ENCODE data around the gene LMAN1. TPM values are rescaled to one million over a fixed set of nuclear protein-coding genes. Genes with fewer than 3 reads are reported as not detected.

The LMAN1 gene
- total RNA-seq, 1 donor from 2014 or later, result 141 TPM

GRCh38 chr18:59353079-59353680 is 5.9 kb downstream of the LMAN1 start:
- H3K36me3 Mint-ChIP-seq (ENCODE audit: low read depth), result peaks cover 78% of the 10 kb centered on the region
- no peaks in the 10 kb centered on the region for H3K9me3 Mint-ChIP-seq
- DNase-seq (ENCODE audit: low spot score), result no peak
- H3K4me1 Mint-ChIP-seq (ENCODE audit: low read depth), result peaks cover 43% of the 10 kb centered on the region
- intact Hi-C loops (cut with micrococcal nuclease), result no loop called here
- no peak overlapping the region for H3K4me3 Mint-ChIP-seq (ENCODE audit: low read depth)
- H3K27ac Mint-ChIP-seq, result peak overlapping the region; percentile 43
- H3K27me3 Mint-ChIP-seq (ENCODE audit: low read depth), result no peaks in the 10 kb centered on the region

GRCh38 chr18:59352250-59352855 is 6.7 kb downstream of the LMAN1 start:
- Mint-ChIP-seq H3K36me3 (ENCODE audit: low read depth) (peaks cover 84% of the 10 kb centered on the region), H3K27me3 (ENCODE audit: low read depth) (no peaks in the 10 kb centered on the region), H3K4me1 (ENCODE audit: low read depth) (peaks cover 37% of the 10 kb centered on the region), H3K9me3 (no peaks in the 10 kb centered on the region), H3K27ac (peak overlapping the region; percentile 22), H3K4me3 (ENCODE audit: low read depth) (no peak overlapping the region)
- intact Hi-C loops (cut with micrococcal nuclease), result no loop called here
- DNase-seq (ENCODE audit: low spot score), result no peak

DNA sequence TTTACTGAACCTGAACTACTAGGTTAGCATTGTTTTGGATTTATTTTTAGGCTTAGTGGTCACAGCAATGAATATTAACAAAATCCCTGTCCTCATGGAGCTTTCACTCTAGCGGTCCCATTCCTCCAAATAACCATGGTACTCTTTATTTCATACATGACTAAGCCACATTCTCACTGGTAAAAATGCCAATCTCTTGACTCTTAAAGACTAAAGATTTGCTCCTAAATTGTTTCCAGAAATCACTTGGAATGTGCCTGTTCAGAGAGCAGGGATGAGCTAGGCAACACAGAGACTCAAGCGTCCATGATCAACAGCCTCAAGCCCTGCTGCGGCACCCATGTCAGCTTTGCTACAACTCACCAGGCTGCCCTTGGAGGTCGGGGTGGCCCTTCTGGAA is 13.5 kb downstream of the LMAN1 start:
- intact Hi-C loops (cut with micrococcal nuclease), result no loop called here
- Mint-ChIP-seq H3K27ac (no peak overlapping the region), H3K4me3 (ENCODE audit: low read depth) (no peak overlapping the region), H3K4me1 (ENCODE audit: low read depth) (peaks cover 45% of the 10 kb centered on the region), H3K36me3 (ENCODE audit: low read depth) (peaks cover 90% of the 10 kb centered on the region), H3K27me3 (ENCODE audit: low read depth) (no peaks in the 10 kb centered on the region), H3K9me3 (peaks cover 23% of the 10 kb centered on the region)
- DNase-seq (ENCODE audit: low spot score), result no peak

GRCh38 chr18:59344996-59345395 is 14.1 kb downstream of the LMAN1 start:
- Mint-ChIP-seq H3K4me3 (ENCODE audit: low read depth) (no peak overlapping the region), H3K27me3 (ENCODE audit: low read depth) (no peaks in the 10 kb centered on the region), H3K36me3 (ENCODE audit: low read depth) (peaks cover 93% of the 10 kb centered on the region), H3K27ac (no peak overlapping the region), H3K9me3 (peaks cover 23% of the 10 kb centered on the region), H3K4me1 (ENCODE audit: low read depth) (peaks cover 46% of the 10 kb centered on the region)
- DNase-seq (ENCODE audit: low spot score), result no peak
- intact Hi-C loops (cut with micrococcal nuclease), result no loop called here

GRCh38 chr18:59343926-59344325 is 15.1 kb downstream of the LMAN1 start:
- Mint-ChIP-seq H3K27ac (no peak overlapping the region), H3K27me3 (ENCODE audit: low read depth) (no peaks in the 10 kb centered on the region), H3K4me1 (ENCODE audit: low read depth) (peaks cover 46% of the 10 kb centered on the region), H3K4me3 (ENCODE audit: low read depth) (no peak overlapping the region), H3K36me3 (ENCODE audit: low read depth) (peaks cover 94% of the 10 kb centered on the region), H3K9me3 (peaks cover 23% of the 10 kb centered on the region)
- intact Hi-C loops (cut with micrococcal nuclease), result no loop called here
- no peak for DNase-seq (ENCODE audit: low spot score)

- Mint-ChIP-seq H3K27me3 (ENCODE audit: low read depth) (no peaks in the 10 kb centered on the region), H3K4me1 (ENCODE audit: low read depth) (peaks cover 43% of the 10 kb centered on the region), H3K4me3 (ENCODE audit: low read depth) (peak overlapping the region; percentile 43), H3K36me3 (ENCODE audit: low read depth) (peaks cover 97% of the 10 kb centered on the region), H3K9me3 (peaks cover 23% of the 10 kb centered on the region), H3K27ac (peak overlapping the region; percentile 67)
- DNase-seq (ENCODE audit: low spot score), result no peak
- intact Hi-C loops (cut with micrococcal nuclease), result loop anchor here (1.0 kb wide), 1 partner anchor 15 kb away; no protein-coding TSS in a partner anchor
Measured at GRCh38 chr18:59340817-59341216, 18.2 kb downstream of the LMAN1 start.

- H3K36me3 Mint-ChIP-seq (ENCODE audit: low read depth), result peaks cover 97% of the 10 kb centered on the region
- no peak for DNase-seq (ENCODE audit: low spot score)
- H3K9me3 Mint-ChIP-seq, result peaks cover 23% of the 10 kb centered on the region
- intact Hi-C loops (cut with micrococcal nuclease), result no loop called here
- no peak overlapping the region for H3K4me3 Mint-ChIP-seq (ENCODE audit: low read depth)
- no peaks in the 10 kb centered on the region for H3K27me3 Mint-ChIP-seq (ENCODE audit: low read depth)
- H3K27ac Mint-ChIP-seq, result no peak overlapping the region
- peaks cover 43% of the 10 kb centered on the region for H3K4me1 Mint-ChIP-seq (ENCODE audit: low read depth)
Measured at GRCh38 chr18:59340312-59340711, 18.8 kb downstream of the LMAN1 start.

DNA sequence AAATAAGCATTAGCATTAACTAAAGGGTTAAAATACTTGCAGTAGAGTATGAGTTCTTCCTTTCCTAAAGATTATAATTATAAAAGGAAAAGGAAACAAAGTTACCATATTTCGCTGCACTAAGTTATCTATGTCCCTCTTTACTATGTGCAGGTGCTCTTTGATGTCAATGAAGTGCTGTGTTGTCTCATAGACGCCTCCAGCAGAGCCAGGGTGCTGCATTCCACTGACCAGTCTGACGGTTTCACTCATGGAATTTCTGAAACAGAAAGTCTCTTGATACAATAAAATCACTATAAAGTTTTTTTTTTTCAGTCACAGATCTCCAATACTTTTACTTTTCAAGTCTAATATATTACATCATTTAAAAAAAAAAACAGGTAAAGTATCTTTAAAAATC is 26.1 kb downstream of the LMAN1 start:
- Mint-ChIP-seq H3K4me1 (ENCODE audit: low read depth) (peaks cover 3% of the 10 kb centered on the region), H3K27me3 (ENCODE audit: low read depth) (no peaks in the 10 kb centered on the region), H3K27ac (no peak overlapping the region), H3K9me3 (no peaks in the 10 kb centered on the region), H3K36me3 (ENCODE audit: low read depth) (peaks cover 69% of the 10 kb centered on the region), H3K4me3 (ENCODE audit: low read depth) (no peak overlapping the region)
- intact Hi-C loops (cut with micrococcal nuclease), result no loop called here
- no peak for DNase-seq (ENCODE audit: low spot score)

GRCh38 chr18:59328683-59329082 is 30.4 kb downstream of the LMAN1 start:
- no peaks in the 10 kb centered on the region for H3K27me3 Mint-ChIP-seq (ENCODE audit: low read depth)
- H3K36me3 Mint-ChIP-seq (ENCODE audit: low read depth), result peaks cover 61% of the 10 kb centered on the region
- intact Hi-C loops (cut with micrococcal nuclease), result no loop called here
- no peaks in the 10 kb centered on the region for H3K9me3 Mint-ChIP-seq
- no peak overlapping the region for H3K27ac Mint-ChIP-seq
- no peak overlapping the region for H3K4me3 Mint-ChIP-seq (ENCODE audit: low read depth)
- no peaks in the 10 kb centered on the region for H3K4me1 Mint-ChIP-seq (ENCODE audit: low read depth)
- DNase-seq (ENCODE audit: low spot score), result no peak

GRCh38 chr18:59325965-59326364 is 33.1 kb downstream of the LMAN1 start:
- intact Hi-C loops (cut with micrococcal nuclease), result no loop called here
- Mint-ChIP-seq H3K36me3 (ENCODE audit: low read depth) (peaks cover 42% of the 10 kb centered on the region), H3K4me1 (ENCODE audit: low read depth) (no peaks in the 10 kb centered on the region), H3K9me3 (no peaks in the 10 kb centered on the region), H3K27ac (no peak overlapping the region), H3K27me3 (ENCODE audit: low read depth) (no peaks in the 10 kb centered on the region), H3K4me3 (ENCODE audit: low read depth) (no peak overlapping the region)
- DNase-seq (ENCODE audit: low spot score), result no peak

GRCh38 chr18:59324623-59324971 is 34.5 kb downstream of the LMAN1 start:
- H3K27ac Mint-ChIP-seq, result no peak overlapping the region
- H3K4me1 Mint-ChIP-seq (ENCODE audit: low read depth), result no peaks in the 10 kb centered on the region
- no peak overlapping the region for H3K4me3 Mint-ChIP-seq (ENCODE audit: low read depth)
- H3K36me3 Mint-ChIP-seq (ENCODE audit: low read depth), result peaks cover 37% of the 10 kb centered on the region
- no peaks in the 10 kb centered on the region for H3K9me3 Mint-ChIP-seq
- no peaks in the 10 kb centered on the region for H3K27me3 Mint-ChIP-seq (ENCODE audit: low read depth)
- intact Hi-C loops (cut with micrococcal nuclease), result no loop called here
- no peak for DNase-seq (ENCODE audit: low spot score)

- Mint-ChIP-seq H3K36me3 (ENCODE audit: low read depth) (peaks cover 35% of the 10 kb centered on the region), H3K9me3 (no peaks in the 10 kb centered on the region), H3K4me3 (ENCODE audit: low read depth) (no peak overlapping the region), H3K27ac (no peak overlapping the region), H3K27me3 (ENCODE audit: low read depth) (peaks cover 2% of the 10 kb centered on the region), H3K4me1 (ENCODE audit: low read depth) (no peaks in the 10 kb centered on the region)
- no peak for DNase-seq (ENCODE audit: low spot score)
- intact Hi-C loops (cut with micrococcal nuclease), result no loop called here
Measured at GRCh38 chr18:59323931-59324622, 35.0 kb downstream of the LMAN1 start.

DNA sequence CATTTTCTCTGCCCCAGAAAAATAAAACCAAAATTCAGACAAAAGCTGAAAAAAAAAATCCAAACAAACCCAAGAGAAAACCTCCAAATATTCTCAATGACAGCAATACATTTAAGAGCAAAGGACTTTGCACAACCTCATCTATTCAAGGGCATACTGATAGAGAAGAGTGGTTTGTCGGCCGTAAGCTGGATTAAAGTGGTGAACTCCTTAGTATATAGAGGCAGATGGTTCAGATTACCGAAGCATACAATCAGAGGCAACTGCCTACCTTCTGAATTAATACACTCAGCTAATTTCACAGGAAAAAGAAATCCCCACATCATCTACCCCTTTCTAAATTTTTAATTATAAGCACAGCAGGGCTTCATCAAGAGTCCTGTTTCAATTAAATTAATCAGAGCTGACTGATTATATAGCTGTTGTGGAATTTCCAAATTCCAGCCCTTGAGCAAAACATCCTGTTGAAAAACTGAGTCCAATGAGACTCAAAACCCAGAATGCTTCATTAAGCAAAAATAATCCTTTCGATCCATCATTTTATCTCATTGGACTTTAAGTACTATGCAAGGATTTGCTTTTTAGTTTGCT is 40.5 kb downstream of the LMAN1 start, which contains the start of gene CPLX4:
Gene CPLX4 (minus strand): TSS at position 190 of the 591 bp plus-strand sequence. CDS start 187 bp downstream, at position 3.
- Mint-ChIP-seq H3K9me3 (no peaks in the 10 kb centered on the region), H3K4me3 (ENCODE audit: low read depth) (no peak within 1 kb of the TSS), H3K27ac (no peak within 1 kb of the TSS), H3K36me3 (ENCODE audit: low read depth) (no peaks in the 10 kb centered on the region), H3K27me3 (ENCODE audit: low read depth) (peaks cover 25% of the 10 kb centered on the region), H3K4me1 (ENCODE audit: low read depth) (no peaks in the 10 kb centered on the region)
- intact Hi-C loops (cut with micrococcal nuclease), result no loop called here
- no peak for DNase-seq (ENCODE audit: low spot score)
